Right cardiac atrium (tissue), 5 donors: ENCODE results near the gene EIF1AD. TPM values are rescaled to one million over a fixed set of nuclear protein-coding genes. Genes with fewer than 3 reads are reported as not detected.
"Not testable (repeated sequence)": the region's sequence is repeated elsewhere in the genome, so short reads cannot be mapped to it uniquely, and the experiment has no call there.

Source experiments
- ATAC-seq, 2 donors: fragments of 200-7000 bp; cut with Tn5 transposase; one replicate each; pipeline versions ENCODE4 v1.8.0 to v1.9.1; 2020; ENCODE audit warnings: moderate library complexity in 2 of 2, mild to moderate bottlenecking in 1 of 2
- DNase-seq, 3 donors: peaks; one replicate each; pipeline ENCODE4 v3.0.0-alpha.2; 2020
- H3K27ac ChIP-seq: one replicate; pipeline ENCODE4 v1.5.1; 2013; ENCODE audit warnings: mild to moderate bottlenecking, low read length, control low read depth, moderate library complexity
- H3K27me3 ChIP-seq: one replicate; pipeline ENCODE4 v1.6.1; 2013; ENCODE audit not compliant: control insufficient read depth, insufficient read depth
- H3K4me1 ChIP-seq: one replicate; pipeline ENCODE4 v1.6.1; 2013; ENCODE audit warnings: low read length; ENCODE audit not compliant: control insufficient read depth, insufficient read depth
- H3K4me3 ChIP-seq: one replicate; pipeline ENCODE4 v1.5.1; 2013; ENCODE audit warnings: low read length, control low read depth
- H3K9me3 ChIP-seq: one replicate; pipeline ENCODE4 v1.6.1; 2013; ENCODE audit warnings: low read length; ENCODE audit not compliant: control insufficient read depth
- WGBS: extraction: QIAGEN DNeasy Blood & Tissue Kit; methylation state at CpG from one replicate; pipeline ENCODE4 v1.1.7; 2013; 5-methylcytosine and 5-hydroxymethylcytosine counted together
- intact Hi-C, 4 donors: fragments of 100-400 bp; cut with DNase I; formaldehyde crosslinking; loops; one replicate each; pipeline versions ENCODE4 v1.11.0 to v1.14.0; 2022 to 2023
- polyA plus RNA-seq: library from polyadenylated mRNA; stranded (reverse); fragments of 200-250 nt; gene quantifications from one replicate; pipeline ENCODE4 v1.2.3, GENCODE V29; 2013
- total RNA-seq, 4 donors: library from RNA; stranded (reverse); fragmentation: NEBNext Ultra II Directional; extraction: Animal tissue kit (Norgen Biotek cat#: 25700); gene quantifications; one replicate each; pipeline ENCODE4 v1.2.1, GENCODE V29; 2021
- donor health status: healthy with polysubstance abuse.
- donor health status: DM: no; HTN: yes; CAD: no.
- donor health status: DM: no; HTN: no; CAD: no.
- donor health status: DM: no; HTN: yes; CAD: no; lungs with severe emphysema.
- donor health status: DM: yes; HTN: yes; CAD: no.

Gene EIF1AD
- total and polyA plus RNA-seq, 5 donors, result 18.5 to 22.2 (median 20.2) TPM

GRCh38 chr11:65962141-65962564, 39.8 kb downstream of the EIF1AD start:
- Histone ChIP-seq H3K9me3 (no peaks in the 10 kb centered on the region), H3K27ac (no peak overlapping the region), H3K27me3 (no peaks in the 10 kb centered on the region), H3K4me3 (peak overlapping the region; percentile 89), H3K4me1 (peaks cover 6% of the 10 kb centered on the region)
- WGBS, result 6% methylated on average over 13 of the region's 13 CpGs
- intact Hi-C loops, result loop anchor here in 2 of 4 donors (5.0 to 10.0 kb wide), 2 partner anchors 75 to 77 kb away; partner anchors contain the start of gene FIBP (in 2 of the 2)
- ATAC-seq (no peak), DNase-seq (no peak)

- no peaks in the 10 kb centered on the region for H3K27me3 ChIP-seq
- peaks cover 6% of the 10 kb centered on the region for H3K4me1 ChIP-seq
- intact Hi-C loops, result loop anchor here in 2 of 4 donors (5.0 to 10.0 kb wide), 2 partner anchors 74 to 77 kb away; partner anchors contain the start of gene FIBP (in 2 of the 2)
- H3K27ac ChIP-seq, result peak within 1 kb of the TSS; percentile 94
- ATAC-seq (peak; percentile 98), DNase-seq (peak; percentile 99)
- H3K4me3 ChIP-seq, result peak within 1 kb of the TSS; percentile 89
- H3K9me3 ChIP-seq, result no peaks in the 10 kb centered on the region
- WGBS, result under 1% methylated on average over 97 of the region's 97 CpGs
Measured at GRCh38 chr11:65961267-65962140, 40.5 kb downstream of the EIF1AD start, which contains the start of gene SART1. Gene SART1, plus strand, starts transcription at chr11:65961734. Its CDS starts 47 bp downstream, at chr11:65961781.

GRCh38 chr11:65960824-65961266, 41.1 kb downstream of the EIF1AD start:
- intact Hi-C loops, result loop anchor here in 2 of 4 donors (5.0 to 10.0 kb wide), 2 partner anchors 74 to 76 kb away; partner anchors contain the start of gene FIBP (in 2 of the 2)
- WGBS, result 57% methylated on average over 16 of the region's 16 CpGs

GRCh38 chr11:65958774-65959420, 43.1 kb downstream of the EIF1AD start:
- no peak overlapping the region for H3K27ac ChIP-seq
- H3K4me3 ChIP-seq, result no peak overlapping the region
- DNase-seq, result no peak
- H3K4me1 ChIP-seq, result peaks cover 6% of the 10 kb centered on the region
- intact Hi-C loops, result no loop called here
- no peaks in the 10 kb centered on the region for H3K9me3 ChIP-seq
- ATAC-seq, result no peak
- WGBS, result 68% methylated on average over 17 of the region's 17 CpGs
- H3K27me3 ChIP-seq, result no peaks in the 10 kb centered on the region

More at GRCh38 chr11:65960824-65961266, 41.1 kb downstream of the EIF1AD start:
- Histone ChIP-seq H3K4me3 (peak overlapping the region; percentile 89), H3K27me3 (no peaks in the 10 kb centered on the region), H3K27ac (peak overlapping the region; percentile 94), H3K4me1 (peaks cover 6% of the 10 kb centered on the region), H3K9me3 (no peaks in the 10 kb centered on the region)
- no peak for DNase-seq
- no peak for ATAC-seq

GRCh38 chr11:65958291-65958690, 43.7 kb downstream of the EIF1AD start:
- WGBS, result 61% methylated on average over 4 of the region's 4 CpGs
- H3K27me3 ChIP-seq, result no peaks in the 10 kb centered on the region
- H3K4me1 ChIP-seq, result peaks cover 6% of the 10 kb centered on the region
- ATAC-seq (no peak), DNase-seq (no peak)
- intact Hi-C loops, result no loop called here
- no peak overlapping the region for H3K4me3 ChIP-seq
- H3K27ac ChIP-seq, result no peak overlapping the region
- no peaks in the 10 kb centered on the region for H3K9me3 ChIP-seq

GRCh38 chr11:65954771-65955170, 47.2 kb downstream of the EIF1AD start:
- ATAC-seq, result no peak
- no peak overlapping the region for H3K27ac ChIP-seq
- no peak overlapping the region for H3K4me3 ChIP-seq
- no peak for DNase-seq
- no peaks in the 10 kb centered on the region for H3K27me3 ChIP-seq
- no peaks in the 10 kb centered on the region for H3K9me3 ChIP-seq
- WGBS, result 73% methylated on average over 8 of the region's 8 CpGs
- H3K4me1 ChIP-seq, result no peaks in the 10 kb centered on the region
- intact Hi-C loops, result no loop called here

GRCh38 chr11:65953471-65953870, 48.5 kb downstream of the EIF1AD start:
- WGBS, result 83% methylated on average over 20 of the region's 20 CpGs
- Histone ChIP-seq H3K4me1 (no peaks in the 10 kb centered on the region), H3K4me3 (no peak overlapping the region), H3K9me3 (no peaks in the 10 kb centered on the region), H3K27me3 (no peaks in the 10 kb centered on the region), H3K27ac (no peak overlapping the region)
- intact Hi-C loops, result no loop called here
- DNase-seq (no peak), ATAC-seq (peak in 1 of 2 donors; percentile 42)

- H3K27ac ChIP-seq, result no peak overlapping the region
- H3K9me3 ChIP-seq, result no peaks in the 10 kb centered on the region
- intact Hi-C loops, result no loop called here
- no peak for ATAC-seq
- H3K27me3 ChIP-seq, result no peaks in the 10 kb centered on the region
- DNase-seq, result no peak
- 65% methylated on average over 6 of the region's 6 CpGs for WGBS
- H3K4me1 ChIP-seq, result no peaks in the 10 kb centered on the region
- H3K4me3 ChIP-seq, result no peak overlapping the region
Measured at GRCh38 chr11:65952052-65952521, 49.9 kb downstream of the EIF1AD start.

GRCh38 chr11:65951641-65952040, 50.3 kb downstream of the EIF1AD start:
- H3K27me3 ChIP-seq, result not testable (repeated sequence)

GRCh38 chr11:65950711-65951110, 51.2 kb downstream of the EIF1AD start:
- H3K27me3 ChIP-seq, intact Hi-C loops, H3K4me3 ChIP-seq, H3K4me1 ChIP-seq, H3K27ac ChIP-seq, H3K9me3 ChIP-seq, ATAC-seq, DNase-seq: not testable (repeated sequence)
- WGBS, result 94% methylated on average over 5 of the region's 5 CpGs

More at GRCh38 chr11:65951641-65952040, 50.3 kb downstream of the EIF1AD start:
- H3K27ac ChIP-seq, H3K9me3 ChIP-seq, H3K4me3 ChIP-seq, H3K4me1 ChIP-seq, ATAC-seq, intact Hi-C loops, DNase-seq: not testable (repeated sequence)
- WGBS, result 58% methylated on average over 3 of the region's 3 CpGs
